NCI-H510A (cell line): ENCODE data around the gene LGR4.
"Not testable (repeated sequence)": the region's sequence is repeated elsewhere in the genome, so short reads cannot be mapped to it uniquely, and the experiment has no call there.

Source experiments
- DNase-seq: peaks from one replicate; lab custom pipeline; 2025; lab: John Stamatoyannopoulos, UW

Gene LGR4

DNA sequence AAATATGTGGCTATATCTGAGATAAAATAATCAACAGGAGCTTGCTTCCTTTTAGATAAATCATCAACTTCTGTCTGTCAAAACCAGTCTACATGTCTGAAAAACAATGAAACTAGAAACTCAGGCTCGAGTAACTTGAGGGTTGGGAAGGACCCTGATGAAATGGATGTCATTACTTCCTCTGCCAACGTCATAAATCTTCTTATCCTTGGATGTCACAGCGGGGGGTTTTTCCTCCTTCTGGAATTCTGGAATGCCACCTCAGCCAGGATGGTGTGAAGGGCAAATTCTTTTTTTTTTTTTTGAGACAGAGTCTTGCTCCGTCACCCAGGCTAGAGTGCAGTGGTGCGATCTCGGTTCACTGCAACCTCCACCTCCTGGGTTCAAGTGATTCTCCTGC, 13.4 kb downstream of the LGR4 start:
- no peak for DNase-seq

DNA sequence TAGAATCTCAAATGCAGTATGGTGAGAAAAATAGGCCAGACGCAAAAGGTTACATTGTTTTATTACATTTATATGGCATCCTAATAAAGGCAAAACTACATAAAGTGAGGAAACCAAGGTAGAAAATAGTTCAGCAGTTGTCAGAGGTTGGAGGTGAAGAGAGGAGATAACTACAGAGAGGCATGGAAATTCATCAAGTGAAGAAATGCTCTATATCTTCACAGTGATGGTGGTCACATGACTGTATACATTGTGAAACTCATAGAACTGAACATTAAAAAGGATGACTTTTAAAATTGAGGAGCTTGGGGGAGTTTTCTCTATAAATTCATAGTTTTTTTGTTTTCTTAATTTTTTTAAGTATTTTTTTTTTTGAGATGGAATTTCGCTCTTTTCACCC, 14.4 kb downstream of the LGR4 start:
- DNase-seq, result no peak

DNA sequence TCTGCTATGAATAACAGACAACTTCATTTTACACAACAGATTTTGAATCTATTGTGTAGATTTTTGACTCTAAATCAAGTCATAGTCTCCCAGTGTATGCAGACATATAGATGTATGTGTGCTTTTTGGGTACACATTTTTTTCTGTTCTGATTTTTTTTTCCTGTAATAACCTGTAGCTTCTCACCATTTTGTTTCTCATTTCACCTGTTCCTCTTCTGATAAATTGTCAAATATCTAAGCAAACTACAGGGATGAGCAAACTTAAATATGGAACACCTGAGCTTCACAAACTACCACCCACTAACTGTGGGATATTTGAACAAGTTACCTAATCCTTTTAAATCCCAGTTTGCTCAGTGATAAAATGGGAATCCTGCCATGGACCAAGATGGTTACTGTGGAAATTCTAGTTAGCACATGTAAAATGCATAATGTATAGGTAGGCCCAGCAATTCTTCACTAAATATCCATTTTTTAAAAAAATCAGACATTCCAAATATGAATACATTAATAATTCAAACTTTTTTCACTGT, 15.7 kb downstream of the LGR4 start:
- DNase-seq, result no peak

DNA sequence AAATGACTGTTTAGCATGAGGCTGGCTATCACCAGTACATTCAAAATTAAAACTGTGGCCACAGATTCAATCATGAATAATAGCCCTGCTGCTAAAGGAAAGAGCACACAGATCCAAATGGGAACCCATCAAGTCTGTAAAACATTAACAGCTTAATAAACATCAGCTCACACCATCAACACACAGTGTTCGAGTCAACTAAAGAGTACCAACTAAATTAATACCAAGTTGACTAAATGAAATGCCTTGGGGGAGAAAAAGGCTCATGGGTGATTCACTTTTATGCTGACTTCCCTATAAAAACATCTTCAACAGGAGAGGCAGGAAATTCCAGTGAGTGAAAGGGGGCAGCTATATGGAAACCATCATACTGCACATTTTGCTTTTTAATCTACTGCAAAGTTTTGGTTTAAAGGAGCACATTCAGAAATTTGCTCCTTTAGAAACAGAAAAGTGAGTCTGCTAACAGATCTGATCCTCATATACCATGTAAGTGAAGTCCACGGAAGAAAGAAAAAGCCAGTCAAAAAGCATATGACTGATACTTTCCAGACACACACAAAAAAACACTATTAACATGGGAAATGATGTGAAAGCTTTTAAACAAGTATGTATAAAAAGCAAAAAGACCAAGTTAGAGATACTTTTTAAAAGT, 16.3 kb downstream of the LGR4 start:
- DNase-seq, result no peak

DNA sequence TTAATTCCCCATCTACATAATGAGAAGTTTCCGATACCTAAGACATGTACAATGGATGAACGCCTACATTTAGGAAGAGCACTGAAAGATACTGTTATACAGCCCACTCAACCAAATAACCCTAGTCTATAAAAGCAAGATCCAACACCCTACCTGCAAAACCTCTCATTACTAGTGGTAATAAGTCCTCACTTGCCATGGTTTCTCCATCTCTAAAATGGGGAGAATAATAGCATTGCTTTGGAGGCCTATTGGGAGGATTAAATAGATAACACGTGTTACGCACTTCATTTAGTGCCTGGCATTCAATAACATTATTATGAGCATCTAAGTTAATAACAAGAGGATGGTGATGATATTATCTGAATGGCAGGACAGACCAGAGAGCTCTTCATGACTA, 16.9 kb downstream of the LGR4 start:
- DNase-seq, result no peak

DNA sequence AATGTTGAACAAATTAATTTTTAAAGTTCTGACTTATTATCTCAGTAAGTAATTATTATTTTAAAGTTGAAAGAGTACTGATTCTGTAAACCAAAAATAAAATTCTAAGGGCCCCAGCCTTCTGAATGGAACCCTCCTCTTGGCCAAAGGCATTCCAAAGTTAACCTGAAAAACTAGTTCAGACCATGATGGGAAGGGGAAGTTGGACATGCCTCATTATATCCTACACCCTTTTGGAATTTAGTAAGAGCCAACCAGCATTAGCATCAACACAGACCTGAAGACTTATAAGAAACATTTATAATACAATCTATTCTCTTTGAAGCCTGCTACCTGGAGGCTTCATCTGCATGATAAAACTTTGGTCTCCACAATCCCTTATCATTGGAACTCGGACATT, 18.9 kb downstream of the LGR4 start:
- no peak for DNase-seq

DNA sequence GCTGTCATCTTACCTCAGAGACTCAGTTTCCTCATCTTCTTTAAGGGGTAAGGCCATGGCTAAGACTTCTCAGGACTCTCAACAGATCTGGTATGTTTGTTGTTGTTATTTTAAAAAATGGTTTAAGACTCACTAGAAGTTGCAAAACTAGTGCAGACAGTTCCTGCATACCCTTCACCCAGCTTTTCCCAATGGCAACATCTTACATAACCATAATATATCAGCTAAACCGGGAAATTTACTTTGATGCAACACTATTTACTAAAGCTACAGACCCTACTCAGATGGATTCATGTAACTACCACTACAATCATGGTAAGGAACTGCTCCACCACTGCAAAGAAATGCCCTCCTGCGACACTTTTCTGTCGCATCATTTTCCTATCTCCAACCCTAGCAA, 20.4 kb downstream of the LGR4 start:
- no peak for DNase-seq

DNA sequence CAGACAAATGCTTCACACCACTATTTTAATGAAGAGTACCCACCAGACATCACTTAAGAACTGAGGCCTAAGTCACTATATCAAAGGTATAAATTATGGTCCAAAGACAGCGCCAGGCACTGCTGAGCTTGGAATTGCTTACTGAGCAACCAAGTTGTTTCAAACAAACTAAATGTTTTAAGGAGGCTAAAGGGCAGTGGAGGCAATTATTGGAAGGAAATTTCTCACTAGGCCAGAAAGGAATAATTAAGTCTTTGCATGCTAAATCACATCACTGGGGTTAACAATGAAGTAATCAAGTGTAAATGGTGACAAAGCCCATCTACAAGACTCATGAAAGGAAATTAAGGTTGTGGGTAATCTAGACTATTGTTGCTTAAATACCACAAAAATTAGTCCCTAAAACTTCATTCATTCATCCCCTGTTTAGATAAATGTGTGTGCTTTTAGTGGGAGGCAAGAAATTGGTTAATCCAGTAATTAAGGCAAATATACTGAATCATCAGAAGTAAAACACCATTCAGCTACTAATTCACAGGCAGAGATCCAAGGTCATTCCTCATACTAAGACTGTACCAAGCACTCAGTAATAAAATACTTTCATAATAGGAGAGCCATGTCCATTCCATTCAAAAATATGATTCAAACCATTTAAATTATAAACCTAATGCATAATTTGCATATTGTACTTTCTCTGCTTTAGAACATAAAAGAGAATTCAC, 21.2 kb downstream of the LGR4 start:
- no peak for DNase-seq

DNA sequence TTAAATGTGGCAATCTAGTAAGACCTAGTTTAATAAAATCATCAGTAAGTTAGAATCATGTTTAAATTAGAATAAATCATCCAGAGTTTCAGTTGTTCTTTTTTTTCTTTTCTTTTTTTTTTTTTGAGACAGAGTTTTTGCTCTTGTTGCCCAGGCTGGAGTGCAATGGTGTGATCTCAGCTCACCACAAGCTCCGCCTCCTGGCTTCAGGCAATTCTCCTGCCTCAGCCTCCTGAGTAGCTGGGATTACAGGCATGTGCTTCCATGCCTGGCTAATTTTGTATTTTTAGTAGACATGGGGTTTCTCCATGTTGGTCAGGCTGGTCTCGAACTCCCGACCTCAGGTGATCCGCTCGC, 24.4 kb downstream of the LGR4 start:
- not testable (repeated sequence) for DNase-seq

DNA sequence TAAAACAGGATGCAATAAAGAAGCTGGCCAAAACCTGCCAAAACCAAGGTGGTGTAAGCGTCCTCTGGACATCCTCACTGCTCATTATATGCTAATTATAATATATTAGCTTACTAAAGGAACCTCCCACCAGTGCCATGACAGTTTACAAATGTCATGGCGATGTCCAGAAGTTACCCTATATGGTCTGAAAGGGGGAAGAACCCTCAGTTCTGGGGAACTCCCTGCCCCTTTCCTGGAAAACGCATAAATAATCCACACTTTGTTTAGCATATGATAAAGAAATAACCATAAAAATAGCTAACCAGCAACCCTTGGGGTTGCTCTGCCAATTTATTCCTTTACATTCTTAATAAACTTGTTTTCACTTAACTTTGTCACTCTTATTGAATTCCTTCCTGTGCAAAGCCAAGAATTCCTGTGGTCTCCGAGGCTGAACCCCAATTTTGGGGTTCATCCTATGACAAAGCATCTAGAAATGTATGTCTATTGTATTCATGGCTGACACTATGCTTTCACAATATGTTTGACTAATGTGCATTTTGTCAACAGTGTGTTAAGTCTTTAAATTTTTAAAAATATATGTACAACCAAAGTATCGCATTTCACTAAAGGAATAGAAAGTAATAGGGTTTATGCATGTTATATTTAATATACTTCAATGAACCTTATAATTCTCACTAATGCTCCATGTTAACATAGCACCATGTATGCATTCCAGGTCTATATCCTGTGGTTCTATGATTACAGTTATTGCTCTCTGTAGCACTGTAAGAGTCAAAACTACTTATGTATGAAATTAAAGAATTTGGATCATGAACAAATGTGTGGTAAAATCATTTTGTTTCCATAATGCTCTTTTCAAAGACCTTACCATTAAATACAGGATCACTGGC, 25.1 kb downstream of the LGR4 start:
- no peak for DNase-seq

DNA sequence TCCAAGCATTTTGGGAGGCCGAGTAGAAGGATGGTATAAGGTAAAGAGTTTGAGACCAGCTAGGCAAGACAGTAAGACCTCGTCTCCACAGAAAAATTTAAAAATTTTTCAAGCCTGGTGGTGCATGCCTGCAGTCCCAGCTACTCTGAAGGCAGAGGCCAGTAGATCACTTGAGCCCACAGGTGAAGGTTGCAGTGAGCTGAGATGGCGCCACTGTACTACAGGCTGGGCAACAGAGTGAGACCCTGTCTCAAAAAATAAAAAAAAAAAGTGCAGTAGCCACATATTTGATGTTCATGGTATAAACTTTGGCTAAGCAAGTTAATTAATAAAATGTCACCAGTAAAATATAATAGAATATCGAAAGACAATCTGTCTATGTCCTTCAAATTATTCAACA, 27.0 kb downstream of the LGR4 start:
- no peak for DNase-seq

DNA sequence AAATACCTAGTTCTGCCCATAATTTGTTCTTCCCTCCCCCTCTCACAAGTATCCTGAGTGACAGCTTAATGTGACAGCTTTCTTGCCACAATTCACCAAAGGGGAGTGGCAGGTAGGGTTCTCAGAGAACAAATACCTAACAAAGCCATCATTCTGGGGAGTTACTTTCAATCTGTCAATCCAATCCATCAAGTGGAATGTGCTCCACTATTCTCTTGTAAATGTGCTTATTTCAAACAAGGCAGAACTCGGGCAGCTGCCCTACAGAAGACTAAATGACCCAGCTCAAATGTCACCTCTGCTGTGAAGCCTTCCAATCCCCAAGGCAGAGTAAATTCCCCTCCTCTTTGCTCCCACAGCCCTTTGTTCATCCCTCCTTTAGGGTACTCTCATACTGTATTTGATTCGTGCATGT, 27.8 kb downstream of the LGR4 start:
- DNase-seq, result no peak

DNA sequence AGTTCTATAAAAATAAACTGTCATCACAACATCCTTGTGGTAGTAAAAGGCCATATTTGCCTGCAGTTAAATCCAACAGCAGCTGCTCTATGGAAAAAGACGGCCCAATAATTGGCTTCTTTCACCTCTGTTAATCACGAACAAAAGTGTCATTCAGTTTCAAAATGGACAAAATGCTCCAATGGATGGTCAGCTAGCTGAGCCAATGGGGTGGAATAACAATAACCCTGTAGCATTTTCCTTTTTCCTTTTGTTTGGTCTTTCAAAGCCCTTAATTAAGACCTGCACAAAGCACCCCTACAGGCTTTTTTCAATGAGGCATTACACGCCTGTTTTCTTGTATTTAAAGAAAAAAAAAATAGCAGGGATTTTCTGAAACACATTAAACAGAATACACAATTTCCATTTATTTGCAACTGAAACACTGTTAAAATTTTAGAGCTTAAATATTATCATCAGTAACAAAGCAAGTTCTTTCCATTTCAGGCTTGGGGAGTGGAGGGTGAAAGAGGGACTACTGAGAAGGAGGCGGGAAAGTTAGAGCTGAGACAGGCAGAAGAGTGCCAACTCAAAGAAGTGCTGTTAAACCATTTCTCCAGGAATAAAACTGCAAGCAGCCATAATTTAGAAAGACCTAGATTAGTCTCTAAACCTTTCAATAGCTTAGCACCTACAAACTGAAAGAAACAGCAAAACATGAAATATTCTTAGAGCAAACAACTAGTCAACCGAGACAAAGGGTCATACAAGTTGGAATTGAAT, 28.7 kb downstream of the LGR4 start:
- DNase-seq, result no peak

DNA sequence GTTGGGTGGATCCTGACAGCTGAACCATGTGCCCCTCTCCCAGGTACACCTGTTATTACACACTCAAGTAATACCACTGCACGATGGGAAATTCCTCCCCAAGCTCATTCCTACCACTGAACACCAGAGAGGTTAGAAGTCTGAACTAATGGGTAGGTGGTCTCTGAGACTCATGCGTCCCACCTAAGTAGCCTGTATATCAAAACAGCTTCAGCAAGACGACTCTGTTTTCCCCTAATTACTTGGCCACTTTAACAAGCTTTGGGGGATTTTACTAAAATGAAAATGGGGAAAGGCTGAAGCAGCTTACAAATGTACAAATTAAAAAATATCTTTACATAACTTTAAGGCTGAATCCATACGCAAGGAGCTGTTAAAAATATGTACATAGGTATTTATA, 29.4 kb downstream of the LGR4 start:
- no peak for DNase-seq

DNA sequence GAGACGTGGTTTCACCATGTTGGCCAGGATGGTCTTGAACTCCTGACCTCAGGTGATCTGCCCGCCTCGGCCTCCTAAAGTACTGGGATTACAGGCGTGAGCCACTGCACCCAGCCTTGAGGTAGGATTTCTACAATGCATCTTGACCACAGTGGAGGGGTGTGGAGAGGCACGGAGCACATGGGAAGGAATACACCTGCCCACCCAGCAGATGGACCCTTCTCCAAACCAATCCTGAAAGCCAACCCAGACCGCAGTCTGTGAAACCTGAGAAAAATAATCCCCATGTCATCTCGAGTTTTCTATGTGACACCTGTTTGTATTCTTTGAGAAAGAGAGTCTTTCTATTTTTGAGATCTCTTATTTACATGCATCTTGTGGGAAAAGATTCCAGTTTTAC, 32.5 kb downstream of the LGR4 start:
- DNase-seq, result no peak

DNA sequence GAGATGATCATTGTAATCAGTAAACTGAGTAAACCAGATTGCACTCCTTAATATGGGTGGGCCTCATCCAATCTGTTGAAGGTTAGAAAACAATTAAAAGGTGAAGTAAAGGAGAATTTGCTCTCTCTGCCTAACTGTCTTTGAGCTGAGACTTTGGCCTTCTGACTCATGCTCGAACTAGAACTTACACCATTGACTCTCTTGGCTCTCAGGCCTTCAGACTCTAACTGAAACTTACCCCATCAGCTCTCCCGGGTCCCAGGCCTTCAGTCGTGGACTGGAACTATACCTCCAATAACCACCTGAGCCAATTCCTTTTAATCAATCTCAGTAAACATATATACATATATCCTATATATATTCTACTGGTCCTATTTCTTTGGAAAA, 34.0 kb downstream of the LGR4 start:
- no peak for DNase-seq

DNA sequence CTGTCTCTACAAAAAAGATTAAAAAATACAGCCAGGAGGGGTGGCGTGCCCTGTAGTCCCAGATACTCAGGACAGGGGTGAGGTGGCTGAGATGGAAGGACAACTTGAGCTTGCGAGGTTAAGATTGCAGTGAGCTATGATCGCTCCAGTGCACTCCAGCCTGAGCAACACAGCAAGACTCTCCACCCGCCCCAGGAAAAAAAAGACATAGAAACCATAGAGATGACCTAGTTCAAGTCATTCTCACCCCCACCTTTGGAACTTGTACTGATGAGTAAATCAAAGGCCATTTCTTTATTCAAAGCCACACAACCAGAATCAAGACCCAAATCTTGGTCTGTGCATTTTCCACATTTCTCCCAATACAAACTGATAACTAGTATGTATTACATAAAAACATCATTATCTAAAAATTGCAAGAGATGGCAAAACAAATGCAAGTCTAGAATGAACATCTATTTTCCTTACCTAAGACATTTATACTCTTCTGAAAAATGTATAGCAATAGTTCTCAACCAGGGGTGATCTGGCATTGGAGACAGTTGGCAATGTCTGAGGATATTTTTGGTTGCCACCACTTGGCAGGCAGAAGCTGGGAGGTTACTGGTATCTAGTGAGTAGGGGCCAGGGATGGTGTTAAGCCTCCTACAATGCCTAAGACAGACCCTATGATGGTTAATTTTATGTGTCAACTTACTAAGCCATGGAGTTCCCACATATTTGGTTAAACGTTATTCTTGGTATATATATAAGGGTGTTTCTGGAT, 34.6 kb downstream of the LGR4 start:
- no peak for DNase-seq

DNA sequence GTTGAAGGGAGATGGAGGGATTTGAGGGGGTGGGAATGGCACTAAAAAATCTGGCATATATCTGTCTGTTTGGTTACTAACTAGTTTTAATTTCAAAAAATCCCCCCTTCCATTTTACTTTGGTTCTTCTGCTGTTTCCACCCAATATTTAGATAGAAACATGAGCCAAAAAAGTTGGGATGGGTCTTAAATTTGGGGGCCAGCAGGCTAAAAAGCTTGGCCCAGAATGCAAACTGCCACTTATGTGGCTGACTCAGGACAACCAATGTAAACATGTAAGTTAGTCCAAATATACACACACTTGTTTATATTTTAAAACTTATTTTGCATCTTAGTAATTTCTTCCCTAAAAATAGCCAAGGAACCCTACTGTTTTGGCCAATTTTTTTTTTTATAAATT, 35.7 kb downstream of the LGR4 start:
- no peak for DNase-seq

DNA sequence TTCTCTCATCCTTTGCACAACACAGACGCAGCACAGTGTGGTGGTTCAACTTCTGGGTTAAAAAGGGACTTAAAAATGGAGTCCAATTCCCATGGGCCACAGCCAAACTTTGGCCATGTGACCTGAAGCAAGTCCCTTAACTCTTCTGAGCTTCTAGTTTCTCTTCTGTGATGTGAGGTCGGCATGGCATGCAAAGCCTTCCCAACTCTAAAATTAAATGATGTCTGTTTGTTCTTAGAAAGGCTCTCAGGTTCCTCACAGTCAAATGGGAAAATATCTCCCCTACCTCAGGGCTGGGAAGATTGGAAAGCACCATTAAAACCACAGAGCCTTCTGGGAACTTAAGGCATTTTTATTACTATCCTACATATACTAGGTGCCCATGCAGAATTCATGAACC, 38.8 kb downstream of the LGR4 start:
- DNase-seq, result no peak

DNA sequence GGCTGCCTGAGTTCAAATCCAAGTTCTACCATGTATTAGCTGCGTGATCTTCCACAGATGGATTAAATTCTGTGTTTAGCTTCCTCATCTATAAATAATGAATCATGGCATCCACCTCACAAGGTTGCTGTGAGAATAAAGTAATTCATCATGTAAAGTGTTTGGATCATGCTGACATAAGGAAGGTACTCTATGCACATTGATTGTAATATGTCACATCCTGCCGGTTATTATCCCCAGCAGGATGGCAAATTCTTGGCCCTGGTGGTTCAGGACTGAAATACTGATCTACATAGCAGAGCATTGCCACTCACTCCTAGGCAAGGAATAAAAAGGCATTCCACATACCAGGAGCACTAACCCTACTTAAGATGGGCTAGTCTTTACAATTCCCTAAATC, 40.8 kb downstream of the LGR4 start:
- no peak for DNase-seq

DNA sequence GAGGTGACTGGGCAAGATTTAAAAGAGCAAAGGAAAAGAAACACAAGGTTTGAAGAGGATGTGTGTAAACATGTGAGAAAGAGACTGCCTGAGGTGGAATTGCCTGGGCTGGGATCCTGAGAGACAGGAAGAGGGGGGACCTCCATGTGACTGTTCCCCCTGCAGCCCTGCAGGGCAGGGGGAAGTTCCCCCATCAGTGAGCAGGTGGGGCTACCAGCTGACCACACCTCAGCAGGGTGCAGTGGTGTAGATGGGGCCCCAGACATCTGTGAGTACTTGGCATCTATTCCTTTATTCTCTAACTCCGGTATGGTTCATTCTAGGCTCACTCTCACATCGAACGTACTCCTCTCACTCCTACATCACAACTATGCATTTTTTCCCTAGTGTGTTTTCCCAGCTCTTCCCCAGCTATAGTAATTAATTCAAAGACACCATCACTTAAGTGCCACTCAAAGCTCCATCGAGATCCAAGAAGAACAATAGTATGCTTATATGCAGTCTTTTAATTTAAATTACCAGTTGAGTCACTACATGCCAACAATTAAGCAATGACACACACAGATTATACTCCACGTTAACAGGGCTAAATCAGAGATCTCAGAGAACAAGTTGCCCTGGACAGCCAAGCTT, 42.7 kb downstream of the LGR4 start:
- no peak for DNase-seq
